ENCODE measurements around the gene AKAP13. TPM values are rescaled to one million over a fixed set of nuclear protein-coding genes. Genes with fewer than 3 reads are reported as not detected.

The AKAP13 gene
- polyA plus RNA-seq, 2 of the 4 experiments (the other 2 are of a cell fraction): 20.4 to 28.8 TPM

- CTCF ChIA-PET: interaction anchor here (0.8 to 3.0 kb wide), 8 partner anchors 9 to 350 kb away, joined by 3 to 25 read pairs (median 5); no protein-coding TSS in a partner anchor
These were observed 110.5 kb downstream of the AKAP13 start for GRCh38 chr15:85490856-85491255.

GRCh38 chr15:85491691-85492090, 111.3 kb downstream of the AKAP13 start:
- ChIA-PET POLR2A (no interaction called here), CTCF (interaction anchor here (2.3 to 3.9 kb wide), 3 partner anchors 8 to 161 kb away, joined by 10 to 25 read pairs (median 19); no protein-coding TSS in a partner anchor)
- ATAC-seq: no peak
- no peaks in the 10 kb centered on the region for H3K9me3 ChIP-seq
- no peak for TF ChIP-seq POLR2AphosphoS2 (conservative IDR thresholded peaks at IDR 0.05; ENCODE audit: low read length)
- H3K4me3 ChIP-seq: no peak overlapping the region
- H3K27ac ChIP-seq: no peak overlapping the region
- no peak for DNase-seq (ENCODE audit: low read depth in 1 of 2, low spot score in 1 of 2)
- FAIRE-seq: no peak
- H3K4me2 ChIP-seq: no peak overlapping the region
- 91% methylated on average over 4 of the region's 4 CpGs for WGBS (ENCODE audit: missing lambda C conversion rate)
- peaks cover 32% of the 10 kb centered on the region for H3K4me1 ChIP-seq

More at GRCh38 chr15:85490856-85491255, 110.5 kb downstream of the AKAP13 start:
- Histone ChIP-seq H3K4me3 (no peak overlapping the region), H3K9me3 (no peaks in the 10 kb centered on the region), H3K27ac (no peak overlapping the region), H3K4me1 (peaks cover 27% of the 10 kb centered on the region), H3K4me2 (no peak overlapping the region)
- DNase-seq (ENCODE audit: low read depth in 1 of 2, low spot score in 1 of 2): no peak
- TF ChIP-seq FOXS1 (CRISPR knock-in tag; IDR thresholded peaks at IDR 0.05) (no peak), HMGXB4 (CRISPR knock-in tag; IDR thresholded peaks at IDR 0.05; ENCODE audit: borderline replicate concordance) (no peak), MAZ (IDR thresholded peaks at IDR 0.05; ENCODE audit: borderline replicate concordance, low read depth, low read length) (no peak), BHLHE40 (IDR thresholded peaks at IDR 0.05; ENCODE audit: low read depth, low read length) (no peak), EHMT2 (IDR thresholded peaks at IDR 0.05; ENCODE audit: low read depth) (no peak), CBX8 (IDR thresholded peaks at IDR 0.05) (no peak), NR3C1 (IDR thresholded peaks at IDR 0.05) (no peak), HDAC2 (IDR thresholded peaks at IDR 0.05) (no peak), BCL3 (IDR thresholded peaks at IDR 0.05) (no peak), HEYL (CRISPR knock-in tag; IDR thresholded peaks at IDR 0.05) (no peak), REST (IDR thresholded peaks at IDR 0.05) (no peak), POLR2A (IDR thresholded peaks at IDR 0.05; ENCODE audit: low read length) (no peak), E2F6 (IDR thresholded peaks at IDR 0.05; ENCODE audit: borderline replicate concordance, low read depth) (no peak), HOXB5 (CRISPR knock-in tag; IDR thresholded peaks at IDR 0.05) (no peak), ESRRA (IDR thresholded peaks at IDR 0.05; ENCODE audit: borderline replicate concordance, low read length) (no peak)
- 94% methylated on average over 1 of the region's 1 CpG for WGBS (ENCODE audit: missing lambda C conversion rate)
- FAIRE-seq: no peak
- ATAC-seq: no peak
- POLR2A ChIA-PET: no interaction called here

GRCh38 chr15:85492406-85492805, 112.0 kb downstream of the AKAP13 start:
- no peak for ATAC-seq
- TF ChIP-seq ELK1 (IDR thresholded peaks at IDR 0.05; ENCODE audit: low read depth, low read length) (no peak), RAD21 (conservative IDR thresholded peaks at IDR 0.05 in 1 of 2, IDR thresholded peaks at IDR 0.05 in 1 of 2) (no peak), HOXB5 (CRISPR knock-in tag; IDR thresholded peaks at IDR 0.05) (no peak), HOXA7 (CRISPR knock-in tag; IDR thresholded peaks at IDR 0.05) (no peak)
- peaks cover 39% of the 10 kb centered on the region for H3K4me1 ChIP-seq
- no peak overlapping the region for H3K4me3 ChIP-seq
- ChIA-PET CTCF (interaction anchor here (3.0 to 3.9 kb wide), 3 partner anchors 13 to 196 kb away, joined by 16 to 25 read pairs (median 19); no protein-coding TSS in a partner anchor), POLR2A (no interaction called here)
- no peak overlapping the region for H3K27ac ChIP-seq
- no peak for FAIRE-seq
- no peak for DNase-seq (ENCODE audit: low read depth in 1 of 2, low spot score in 1 of 2)
- H3K4me2 ChIP-seq: no peak overlapping the region
- H3K9me3 ChIP-seq: no peaks in the 10 kb centered on the region
